GM23338 (cell line): Measurements from ENCODE around the gene IRF2BP2. TPM values are rescaled to one million over a fixed set of nuclear protein-coding genes. Genes with fewer than 3 reads are reported as not detected.

Experiments
- ATAC-seq: fragments of 200-7000 bp; cut with Tn5 transposase; 3 replicates; pipeline ENCODE4 v1.9.1; 2020
- DNase-seq: peaks from one replicate; pipeline ENCODE4 v3.0.0-alpha.2; 2015; ENCODE audit warnings: low spot score
- H2AFZ ChIP-seq: fragments of 200-600 bp; sonication (generic); 2 replicates; pipeline ENCODE4 v1.8.0; 2016; ENCODE audit warnings: antibody characterized with exemption, mild to moderate bottlenecking, moderate library complexity
- H3F3A ChIP-seq: fragments of 200-600 bp; sonication (generic); replicated peaks from 2 replicates; pipeline ENCODE4 v1.8.0; 2017; ENCODE audit warnings: antibody characterized with exemption, mixed run types, low read depth
- H3K27ac ChIP-seq: fragments of 200-600 bp; sonication (generic); 2 replicates; pipeline ENCODE4 v1.6.1; 2016; ENCODE audit warnings: low read depth
- H3K27me3 ChIP-seq: fragments of 200-600 bp; sonication (generic); 2 replicates; pipeline ENCODE4 v1.8.0; 2016; ENCODE audit warnings: mild to moderate bottlenecking, mixed run types, moderate library complexity; ENCODE audit not compliant: insufficient read depth
- H3K36me3 ChIP-seq: fragments of 200-600 bp; sonication (generic); 2 replicates; pipeline ENCODE4 v1.8.0; 2016; ENCODE audit warnings: mild to moderate bottlenecking; ENCODE audit not compliant: insufficient read depth
- H3K4me1 ChIP-seq: fragments of 200-600 bp; sonication (generic); 2 replicates; pipeline ENCODE4 v1.8.0; 2016; ENCODE audit warnings: mild to moderate bottlenecking, moderate library complexity; ENCODE audit not compliant: insufficient read depth
- H3K4me2 ChIP-seq: fragments of 200-600 bp; sonication (generic); 2 replicates; pipeline ENCODE4 v1.7.1; 2017; ENCODE audit warnings: mixed run types
- H3K4me3 ChIP-seq: fragments of 200-600 bp; sonication (generic); 2 replicates; pipeline ENCODE4 v1.6.1; 2016; ENCODE audit warnings: mixed run types
- H3K79me2 ChIP-seq: fragments of 200-600 bp; sonication (generic); replicated peaks from 2 replicates; pipeline ENCODE4 v1.8.0; 2017; ENCODE audit warnings: mild to moderate bottlenecking; ENCODE audit not compliant: insufficient read depth
- H3K9me2 ChIP-seq: fragments of 200-600 bp; sonication (generic); 2 replicates; pipeline ENCODE4 v1.8.0; 2017; ENCODE audit not compliant: insufficient read depth
- H4K20me1 ChIP-seq: fragments of 200-600 bp; sonication (generic); replicated peaks from 2 replicates; pipeline ENCODE4 v1.8.0; 2017; ENCODE audit warnings: mild to moderate bottlenecking; ENCODE audit not compliant: insufficient read depth
- H3K27ac Mint-ChIP-seq: 2 replicates; pipeline ENCODE4 v1.8.0; 2020; ENCODE audit warnings: inconsistent platforms, mild to moderate bottlenecking, moderate library complexity, mixed read lengths
- H3K27me3 Mint-ChIP-seq: 3 replicates; pipeline ENCODE4 v1.8.0; 2022; ENCODE audit warnings: low read depth, mild to moderate bottlenecking, moderate library complexity, mixed read lengths, inconsistent platforms; ENCODE audit not compliant: insufficient read depth, poor library complexity
- H3K36me3 Mint-ChIP-seq: 3 replicates; pipeline ENCODE4 v1.8.0; 2021; ENCODE audit warnings: low read depth, mild to moderate bottlenecking, inconsistent platforms, moderate library complexity, mixed read lengths
- H3K4me1 Mint-ChIP-seq: 3 replicates; pipeline ENCODE4 v1.8.0; 2020; ENCODE audit warnings: mild to moderate bottlenecking, inconsistent platforms, mixed read lengths
- H3K4me3 Mint-ChIP-seq: 3 replicates; pipeline ENCODE4 v1.8.0; 2021; ENCODE audit warnings: moderate library complexity, mild to moderate bottlenecking, inconsistent platforms, mixed read lengths
- H3K9me3 Mint-ChIP-seq: 3 replicates; pipeline ENCODE4 v1.8.0; 2020; ENCODE audit warnings: moderate library complexity, mild to moderate bottlenecking, inconsistent platforms, mixed read lengths
- CREB1 ChIP-seq: fragments of 250-450 bp; sonication (Bioruptor Pico); IDR thresholded peaks from 2 replicates; pipeline ENCODE4 v1.5.0; 2020; ENCODE audit warnings: low read depth, mild to moderate bottlenecking, moderate library complexity
- ETS1 ChIP-seq: IDR thresholded peaks from 2 replicates; pipeline ENCODE4 v1.6.1; 2016; ENCODE audit warnings: antibody characterized with exemption
- EZH2 ChIP-seq: fragments of 200-600 bp; sonication (generic); IDR thresholded peaks from one replicate; pipeline ENCODE4 v1.8.0; 2017; ENCODE audit warnings: antibody characterized with exemption, mild to moderate bottlenecking, low read depth; ENCODE audit not compliant: unreplicated experiment
- EZH2phosphoT487 ChIP-seq: fragments of 200-600 bp; sonication (generic); IDR thresholded peaks from one replicate; pipeline ENCODE4 v1.8.1; 2018; ENCODE audit warnings: antibody characterized with exemption; ENCODE audit not compliant: unreplicated experiment
- JUNB ChIP-seq: IDR thresholded peaks from one replicate; pipeline ENCODE4 v1.6.1; 2016; ENCODE audit warnings: antibody characterized with exemption; ENCODE audit not compliant: unreplicated experiment
- NANOG ChIP-seq: IDR thresholded peaks from 2 replicates; pipeline ENCODE4 v1.6.1; 2016; ENCODE audit warnings: antibody characterized with exemption, borderline replicate concordance
- POLR2AphosphoS5 ChIP-seq: IDR thresholded peaks from 2 replicates; pipeline ENCODE4 v1.6.1; 2016; ENCODE audit warnings: antibody characterized with exemption, low read depth
- REST ChIP-seq: IDR thresholded peaks from one replicate; pipeline ENCODE4 v1.6.1; 2018; ENCODE audit warnings: antibody characterized with exemption; ENCODE audit not compliant: unreplicated experiment
- STAT1 ChIP-seq: IDR thresholded peaks from one replicate; pipeline ENCODE4 v1.6.1; 2016; ENCODE audit warnings: antibody characterized with exemption; ENCODE audit not compliant: unreplicated experiment
- ZNF114 ChIP-seq: fragments of 250-450 bp; sonication (Bioruptor Pico); IDR thresholded peaks from 2 replicates; pipeline ENCODE4 v1.5.0; 2020; ENCODE audit warnings: mild to moderate bottlenecking, moderate library complexity
- ZNF331 ChIP-seq: fragments of 250-450 bp; sonication (Bioruptor Pico); IDR thresholded peaks from 2 replicates; pipeline ENCODE4 v1.5.0; 2020; ENCODE audit warnings: low read depth, mild to moderate bottlenecking, moderate library complexity
- ZNF462 ChIP-seq: fragments of 250-450 bp; sonication (Bioruptor Pico); IDR thresholded peaks from 2 replicates; pipeline ENCODE4 v1.5.0; 2020; ENCODE audit warnings: mild to moderate bottlenecking, moderate library complexity
- polyA plus RNA-seq: library from polyadenylated mRNA; unstranded; fragments of >200 nt; fragmentation: Nextera tagmentation; extraction: Ambion mirVana; gene quantifications from 2 replicates; pipeline ENCODE4 v1.2.1, GENCODE V29; 2016
- total RNA-seq: library from RNA; depleted of rRNA; stranded (reverse); fragments of >200 nt; shearing (Covaris generic); gene quantifications from 2 replicates; pipeline ENCODE4 v1.2.3, GENCODE V29; 2014
- TF ChIP-seq, protein P1 (sequence below), 2 experiments: fragments of 200-600 bp in 1 of 2; sonication (generic) in 1 of 2; conservative IDR thresholded peaks; 2 replicates each; pipeline versions ENCODE4 v1.5.1 to v1.6.1; 2016 to 2017; ENCODE audit warnings: antibody characterized with exemption in 2 of 2, low read depth in 2 of 2, mild to moderate bottlenecking in 2 of 2, moderate library complexity in 1 of 2

IRF2BP2 gene
- total and polyA plus RNA-seq, 2 experiments from 2014 or later = 19.4 to 62.4 TPM

DNA sequence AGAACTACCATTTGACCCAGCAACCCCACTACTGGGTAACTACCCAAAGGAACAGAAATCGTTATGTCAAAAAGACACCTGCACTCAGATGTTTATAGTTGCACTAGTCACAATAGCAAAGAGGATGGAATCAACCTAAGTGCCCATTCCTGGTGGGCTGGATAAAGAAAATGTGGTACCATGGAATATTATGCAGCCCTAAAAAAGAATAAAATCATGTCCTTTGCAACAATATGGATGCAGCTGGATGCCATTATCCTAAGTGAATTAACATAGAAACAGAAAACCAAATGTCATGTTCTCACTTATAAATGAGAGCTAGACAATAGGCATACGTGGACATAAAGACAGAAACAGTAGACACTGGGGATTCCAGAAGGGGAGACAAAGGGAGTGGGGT, 32.5 kb upstream of the IRF2BP2 start:
- Histone ChIP-seq H3K36me3 (peaks cover 3% of the 10 kb centered on the region; the same call in 1 of the 2 replicates), H3K27ac (no peak overlapping the region), H2AFZ (no peak overlapping the region), H3K4me3 (no peak overlapping the region), H4K20me1 (no peaks in the 10 kb centered on the region; the same call in 1 of the 2 replicates), H3K4me2 (no peak overlapping the region), H3K4me1 (no peaks in the 10 kb centered on the region), H3K79me2 (no peaks in the 10 kb centered on the region), H3K27me3 (no peaks in the 10 kb centered on the region), H3F3A (no peaks in the 10 kb centered on the region), H3K9me2 (no peaks in the 10 kb centered on the region)
- ATAC-seq (no peak), DNase-seq (no peak)
- Mint-ChIP-seq H3K4me3 (no peak overlapping the region), H3K9me3 (0 out of 3 replicates have a peak, but pooled peaks cover 2% of the 10 kb centered on the region), H3K27me3 (peaks cover 3% of the 10 kb centered on the region), H3K27ac (no peak overlapping the region), H3K36me3 (no peaks in the 10 kb centered on the region), H3K4me1 (peaks cover 5% of the 10 kb centered on the region; the same call in 1 of the 3 replicates)
- TF ChIP-seq CREB1 (CRISPR knock-in tag) (no peak), ETS1 (no peak), POLR2AphosphoS5 (no peak), NANOG (no peak), EZH2phosphoT487 (no peak), ZNF462 (CRISPR knock-in tag) (no peak), STAT1 (no peak), ZNF331 (CRISPR knock-in tag) (no peak), REST (no peak), JUNB (no peak), EZH2 (no peak), ZNF114 (CRISPR knock-in tag) (no peak)
- TF ChIP-seq, protein P1, sequence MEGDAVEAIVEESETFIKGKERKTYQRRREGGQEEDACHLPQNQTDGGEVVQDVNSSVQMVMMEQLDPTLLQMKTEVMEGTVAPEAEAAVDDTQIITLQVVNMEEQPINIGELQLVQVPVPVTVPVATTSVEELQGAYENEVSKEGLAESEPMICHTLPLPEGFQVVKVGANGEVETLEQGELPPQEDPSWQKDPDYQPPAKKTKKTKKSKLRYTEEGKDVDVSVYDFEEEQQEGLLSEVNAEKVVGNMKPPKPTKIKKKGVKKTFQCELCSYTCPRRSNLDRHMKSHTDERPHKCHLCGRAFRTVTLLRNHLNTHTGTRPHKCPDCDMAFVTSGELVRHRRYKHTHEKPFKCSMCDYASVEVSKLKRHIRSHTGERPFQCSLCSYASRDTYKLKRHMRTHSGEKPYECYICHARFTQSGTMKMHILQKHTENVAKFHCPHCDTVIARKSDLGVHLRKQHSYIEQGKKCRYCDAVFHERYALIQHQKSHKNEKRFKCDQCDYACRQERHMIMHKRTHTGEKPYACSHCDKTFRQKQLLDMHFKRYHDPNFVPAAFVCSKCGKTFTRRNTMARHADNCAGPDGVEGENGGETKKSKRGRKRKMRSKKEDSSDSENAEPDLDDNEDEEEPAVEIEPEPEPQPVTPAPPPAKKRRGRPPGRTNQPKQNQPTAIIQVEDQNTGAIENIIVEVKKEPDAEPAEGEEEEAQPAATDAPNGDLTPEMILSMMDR (conservative IDR thresholded peaks at IDR 0.05; ENCODE audit: low read depth in 2 of 2) = no peak
